IPS-18c (cell line): ENCODE data around the gene SLAMF6.
"Not testable (repeated sequence)": the region's sequence is repeated elsewhere in the genome, so short reads cannot be mapped to it uniquely, and the experiment has no call there.

Source experiments
- H3K4me3 ChIP-seq: 2 replicates; pipeline ENCODE4 v1.7.0; 2013; ENCODE audit warnings: low read depth, mild to moderate bottlenecking, low read length, moderate library complexity; ENCODE audit not compliant: insufficient read depth
- H3K9me3 ChIP-seq: one replicate; pipeline ENCODE4 v1.6.1; 2013; ENCODE audit warnings: mild to moderate bottlenecking, low read length, moderate library complexity; ENCODE audit not compliant: control insufficient read depth, insufficient read depth

SLAMF6 gene

GRCh38 chr1:160489513-160490261 lies 33.4 kb downstream of the SLAMF6 start:
- no peaks in the 10 kb centered on the region for H3K9me3 ChIP-seq
- H3K4me3 ChIP-seq, result no peak overlapping the region

GRCh38 chr1:160488347-160489058 lies 34.6 kb downstream of the SLAMF6 start:
- Histone ChIP-seq H3K4me3 (no peak overlapping the region), H3K9me3 (peaks cover 2% of the 10 kb centered on the region)

- H3K4me3 ChIP-seq, result no peak overlapping the region
Measured at GRCh38 chr1:160486453-160486852, 36.6 kb downstream of the SLAMF6 start.

GRCh38 chr1:160483505-160484185 lies 39.4 kb downstream of the SLAMF6 start:
- H3K9me3 ChIP-seq, result peaks cover 4% of the 10 kb centered on the region
- H3K4me3 ChIP-seq, result no peak overlapping the region

More at GRCh38 chr1:160486453-160486852, 36.6 kb downstream of the SLAMF6 start:
- peaks cover 2% of the 10 kb centered on the region for H3K9me3 ChIP-seq

- H3K9me3 ChIP-seq, result peaks cover 4% of the 10 kb centered on the region
- no peak overlapping the region for H3K4me3 ChIP-seq
Measured at GRCh38 chr1:160481979-160482596, 41.0 kb downstream of the SLAMF6 start.

GRCh38 chr1:160480781-160481180 lies 42.3 kb downstream of the SLAMF6 start:
- not testable (repeated sequence) for H3K9me3 ChIP-seq, H3K4me3 ChIP-seq

- H3K4me3 ChIP-seq, result not testable (repeated sequence)
Measured at GRCh38 chr1:160479091-160479490, 44.0 kb downstream of the SLAMF6 start.

GRCh38 chr1:160474392-160475242 lies 48.4 kb downstream of the SLAMF6 start:
- Histone ChIP-seq H3K9me3 (no peaks in the 10 kb centered on the region), H3K4me3 (no peak overlapping the region)

More at GRCh38 chr1:160479091-160479490, 44.0 kb downstream of the SLAMF6 start:
- H3K9me3 ChIP-seq, result not testable (repeated sequence)

GRCh38 chr1:160472112-160472511 lies 50.9 kb downstream of the SLAMF6 start:
- no peak overlapping the region for H3K4me3 ChIP-seq
- H3K9me3 ChIP-seq, result no peaks in the 10 kb centered on the region

- Histone ChIP-seq H3K4me3 (no peak overlapping the region), H3K9me3 (no peaks in the 10 kb centered on the region)
Measured at GRCh38 chr1:160471253-160471652, 51.8 kb downstream of the SLAMF6 start.

- no peaks in the 10 kb centered on the region for H3K9me3 ChIP-seq
- H3K4me3 ChIP-seq, result no peak overlapping the region
Measured at GRCh38 chr1:160467576-160467975, 55.5 kb downstream of the SLAMF6 start.

- Histone ChIP-seq H3K9me3 (no peaks in the 10 kb centered on the region), H3K4me3 (no peak overlapping the region)
Measured at GRCh38 chr1:160466961-160467360, 56.1 kb downstream of the SLAMF6 start.

GRCh38 chr1:160465123-160465522 lies 57.9 kb downstream of the SLAMF6 start:
- Histone ChIP-seq H3K9me3 (no peaks in the 10 kb centered on the region), H3K4me3 (no peak overlapping the region)

GRCh38 chr1:160460683-160461287 lies 62.3 kb downstream of the SLAMF6 start:
- no peaks in the 10 kb centered on the region for H3K9me3 ChIP-seq
- no peak overlapping the region for H3K4me3 ChIP-seq

GRCh38 chr1:160460214-160460642 lies 62.8 kb downstream of the SLAMF6 start:
- Histone ChIP-seq H3K9me3 (no peaks in the 10 kb centered on the region), H3K4me3 (no peak overlapping the region)

GRCh38 chr1:160459687-160460086 lies 63.4 kb downstream of the SLAMF6 start:
- H3K9me3 ChIP-seq, result no peaks in the 10 kb centered on the region
- no peak overlapping the region for H3K4me3 ChIP-seq
